ENCODE measurements around the gene DYNLL1. TPM values are rescaled to one million over a fixed set of nuclear protein-coding genes. Genes with fewer than 3 reads are reported as not detected.
A peak's percentile ranks its signal among the peaks of the same experiment; 100 is the strongest.

The DYNLL1 gene
- polyA plus RNA-seq, 1 donor (not counting 4 experiments of a cell fraction or from before 2014, with no cell fraction given) = 716 TPM

DNA sequence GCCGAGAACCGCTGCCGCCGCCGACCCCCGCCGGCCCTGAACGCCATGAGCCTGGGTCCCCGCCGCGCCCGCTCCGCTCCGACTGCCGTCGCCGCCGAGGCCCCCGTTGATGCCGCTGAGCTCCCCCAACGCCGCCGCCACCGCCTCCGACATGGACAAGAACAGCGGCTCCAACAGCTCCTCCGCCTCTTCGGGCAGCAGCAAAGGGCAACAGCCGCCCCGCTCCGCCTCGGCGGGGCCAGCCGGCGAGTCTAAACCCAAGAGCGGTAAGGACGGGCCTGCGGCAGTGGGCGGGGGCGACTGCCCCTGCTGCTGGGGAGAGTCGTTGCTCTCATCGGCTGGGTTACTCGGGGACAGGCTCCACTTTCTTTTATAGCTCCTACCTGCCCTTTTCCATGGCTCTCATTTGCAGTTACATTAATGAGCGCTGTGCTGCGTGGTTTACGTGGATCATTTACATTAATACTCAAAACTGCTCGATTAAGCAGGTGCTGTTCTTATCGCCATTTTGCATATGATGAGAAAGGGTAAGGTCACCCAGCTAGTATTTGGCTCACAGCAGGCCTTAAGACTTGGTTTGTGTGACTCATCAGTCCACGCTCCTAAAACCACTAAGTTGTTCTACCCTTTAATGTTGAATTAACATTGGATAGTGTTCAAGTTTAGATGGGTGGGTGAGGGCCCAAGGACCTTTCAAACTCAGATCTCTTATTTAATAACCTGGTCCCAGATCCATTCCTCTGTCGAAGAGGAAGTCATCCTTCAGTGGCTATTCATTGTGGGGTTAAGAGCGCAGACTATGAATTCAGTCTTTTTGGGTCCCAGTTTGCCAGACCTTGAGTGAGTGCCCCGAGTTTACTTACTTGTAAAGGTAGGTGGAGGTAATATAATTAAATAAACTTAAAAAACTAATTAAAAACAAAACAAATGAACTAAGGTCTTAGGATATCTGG, 39.1 kb downstream of the DYNLL1 start:
- peak; percentile 59 for FAIRE-seq
- Histone ChIP-seq H3K4me1 (ENCODE audit: control insufficient read depth, extremely low read depth, insufficient read depth, low read length) (peaks cover 40% of the 10 kb centered on the region), H2AFZ (ENCODE audit: control insufficient read depth, low read length) (peak overlapping the region; percentile 71)

DNA sequence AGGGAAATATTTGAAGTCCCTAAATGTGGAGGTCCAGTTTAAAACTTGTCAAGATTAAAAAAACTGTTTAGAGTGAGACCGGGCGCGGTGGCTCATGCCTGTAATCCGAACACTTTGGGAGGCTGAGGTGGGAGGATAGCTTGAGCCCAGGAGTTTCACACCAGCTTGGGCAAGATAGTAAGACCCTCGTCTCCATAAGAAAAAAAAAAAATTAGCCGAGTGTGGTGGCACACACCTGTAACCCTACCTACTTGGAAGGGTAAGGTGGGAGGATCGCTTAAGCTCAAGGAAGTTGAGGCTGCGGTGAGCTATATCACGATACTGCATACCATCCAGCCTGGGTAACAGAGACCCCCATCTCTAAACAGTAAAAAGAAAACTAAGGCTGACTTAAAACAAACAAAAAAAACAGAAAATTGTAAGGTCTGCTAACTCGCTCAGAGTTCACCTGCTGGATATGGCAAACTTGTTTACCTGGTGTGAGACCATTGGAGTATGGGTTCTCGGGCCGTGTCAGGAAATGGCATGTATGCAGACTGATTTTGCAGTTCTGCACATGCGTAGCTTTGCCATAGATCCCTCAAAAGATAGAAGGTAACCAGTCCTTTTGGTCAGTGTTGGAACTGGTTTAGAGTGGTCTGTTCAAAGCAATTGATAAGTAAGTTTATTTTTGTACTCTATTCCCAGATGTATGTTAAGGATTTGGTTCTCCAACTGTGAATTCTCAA, 40.3 kb downstream of the DYNLL1 start:
- Histone ChIP-seq H2AFZ (ENCODE audit: control insufficient read depth, low read length) (no peak overlapping the region), H3K4me1 (ENCODE audit: control insufficient read depth, extremely low read depth, insufficient read depth, low read length) (peaks cover 38% of the 10 kb centered on the region), H3K9me3 (ENCODE audit: control insufficient read depth, low read depth, low read length) (no peaks in the 10 kb centered on the region), H3K36me3 (ENCODE audit: control insufficient read depth in 2 of 2, extremely low read depth in 1 of 2, insufficient read depth in 2 of 2, low read length in 2 of 2) (peaks cover 0 to 22% of the 10 kb centered on the region in 2 experiments), H4K20me1 (ENCODE audit: control insufficient read depth, extremely low read depth, insufficient read depth, low read length) (peaks cover 42% of the 10 kb centered on the region), H3K4me2 (ENCODE audit: control insufficient read depth, extremely low read depth, insufficient read depth, low read depth, low read length) (peak overlapping the region; percentile 87), H3K27ac (ENCODE audit: control insufficient read depth, insufficient read depth, low read length) (peak overlapping the region; percentile 84), H3K4me3 (ENCODE audit: control insufficient read depth in 2 of 3, extremely low read depth in 1 of 3, insufficient read depth in 2 of 3, low read depth in 1 of 3, low read length in 3 of 3) (peak overlapping the region; percentile 94 to 99 (median 98)), H3K27me3 (ENCODE audit: control insufficient read depth, extremely low read depth, insufficient read depth, low read length) (no peaks in the 10 kb centered on the region), H3K79me2 (ENCODE audit: control insufficient read depth, insufficient read depth, low read length) (peaks cover 71% of the 10 kb centered on the region), H3K9ac (ENCODE audit: control insufficient read depth, extremely low read depth, insufficient read depth, low read length) (peak overlapping the region; percentile 91), H3K9me1 (ENCODE audit: control insufficient read depth, extremely low read depth, insufficient read depth, low read length) (peaks cover 3% of the 10 kb centered on the region)
- dilution Hi-C loops (cut with MboI; ENCODE audit: extremely low pct_ligation_motif_present, low sequenced_read_pairs) = no loop called here
- TF ChIP-seq EZH2 (IDR thresholded peaks at IDR 0.05; ENCODE audit: low read length) (no peak), CTCF (optimal IDR thresholded peaks at IDR 0.05 in 1 of 3, IDR thresholded peaks at IDR 0.05 in 1 of 3, conservative IDR thresholded peaks at IDR 0.05 in 1 of 3; ENCODE audit: extremely low read depth in 1 of 3, insufficient read depth in 2 of 3, low read length in 3 of 3) (no peak)
- DNase-seq (ENCODE audit: low read depth, low spot score) (no peak), FAIRE-seq (no peak)

More for the DNA sequence above, 39.1 kb downstream of the DYNLL1 start:
- Histone ChIP-seq H3K4me3 (ENCODE audit: control insufficient read depth in 2 of 3, extremely low read depth in 1 of 3, insufficient read depth in 2 of 3, low read depth in 1 of 3, low read length in 3 of 3) (peak overlapping the region; percentile 94 to 99 (median 98)), H3K27ac (ENCODE audit: control insufficient read depth, insufficient read depth, low read length) (peak overlapping the region; percentile 84), H3K9ac (ENCODE audit: control insufficient read depth, extremely low read depth, insufficient read depth, low read length) (peak overlapping the region; percentile 91), H3K27me3 (ENCODE audit: control insufficient read depth, extremely low read depth, insufficient read depth, low read length) (no peaks in the 10 kb centered on the region), H4K20me1 (ENCODE audit: control insufficient read depth, extremely low read depth, insufficient read depth, low read length) (peaks cover 37% of the 10 kb centered on the region), H3K36me3 (ENCODE audit: control insufficient read depth in 2 of 2, extremely low read depth in 1 of 2, insufficient read depth in 2 of 2, low read length in 2 of 2) (peaks cover 0 to 20% of the 10 kb centered on the region in 2 experiments), H3K79me2 (ENCODE audit: control insufficient read depth, insufficient read depth, low read length) (peaks cover 58% of the 10 kb centered on the region), H3K9me1 (ENCODE audit: control insufficient read depth, extremely low read depth, insufficient read depth, low read length) (peaks cover 3% of the 10 kb centered on the region), H3K9me3 (ENCODE audit: control insufficient read depth, low read depth, low read length) (no peaks in the 10 kb centered on the region), H3K4me2 (ENCODE audit: control insufficient read depth, extremely low read depth, insufficient read depth, low read depth, low read length) (peak overlapping the region; percentile 87)
- TF ChIP-seq CTCF (optimal IDR thresholded peaks at IDR 0.05 in 1 of 3, IDR thresholded peaks at IDR 0.05 in 1 of 3, conservative IDR thresholded peaks at IDR 0.05 in 1 of 3; ENCODE audit: extremely low read depth in 1 of 3, insufficient read depth in 2 of 3, low read length in 3 of 3) = no peak
- TF ChIP-seq EZH2 (IDR thresholded peaks at IDR 0.05; ENCODE audit: low read length) = no peak
- DNase-seq (ENCODE audit: low read depth, low spot score) = no peak
- dilution Hi-C loops (cut with MboI; ENCODE audit: extremely low pct_ligation_motif_present, low sequenced_read_pairs) = no loop called here

Measured in keratinocyte (primary cell).